Endothelial cell of umbilical vein (primary cell): ENCODE measurements around the gene PRSS21.

Experiments
- EZH2 ChIP-seq: IDR thresholded peaks from 2 replicates; pipeline ENCODE4 v1.6.1; 2012; ENCODE audit warnings: borderline replicate concordance, low read depth, mild to moderate bottlenecking, moderate library complexity, low read length, inconsistent platforms; ENCODE audit not compliant: severe bottlenecking
- MYC ChIP-seq: IDR thresholded peaks from one replicate; pipeline ENCODE4 v1.6.1; 2011; ENCODE audit warnings: mild to moderate bottlenecking, low read depth, low read length
- POLR2A ChIP-seq: IDR thresholded peaks from 2 replicates; pipeline ENCODE4 v1.6.1; 2012; ENCODE audit warnings: low read depth, mild to moderate bottlenecking, control low read depth, low read length
- POLR2AphosphoS5 ChIP-seq: IDR thresholded peaks from 2 replicates; pipeline ENCODE4 v1.6.1; 2012; ENCODE audit warnings: low read depth, mild to moderate bottlenecking, control low read depth, low read length, moderate library complexity; ENCODE audit not compliant: insufficient read depth
- TF ChIP-seq, protein P1 (sequence below), 2 donors: IDR thresholded peaks; 1 replicate in 1 of 2; 2 replicates in 1 of 2; pipeline ENCODE4 v1.5.1; 2011; ENCODE audit warnings: low read length in 2 of 2, mild to moderate bottlenecking in 2 of 2, moderate library complexity in 2 of 2, control low read depth in 1 of 2, inconsistent platforms in 1 of 2, low read depth in 1 of 2; ENCODE audit not compliant: insufficient read depth in 1 of 2; ENCODE audit errors: extremely low read depth in 1 of 2

DNA sequence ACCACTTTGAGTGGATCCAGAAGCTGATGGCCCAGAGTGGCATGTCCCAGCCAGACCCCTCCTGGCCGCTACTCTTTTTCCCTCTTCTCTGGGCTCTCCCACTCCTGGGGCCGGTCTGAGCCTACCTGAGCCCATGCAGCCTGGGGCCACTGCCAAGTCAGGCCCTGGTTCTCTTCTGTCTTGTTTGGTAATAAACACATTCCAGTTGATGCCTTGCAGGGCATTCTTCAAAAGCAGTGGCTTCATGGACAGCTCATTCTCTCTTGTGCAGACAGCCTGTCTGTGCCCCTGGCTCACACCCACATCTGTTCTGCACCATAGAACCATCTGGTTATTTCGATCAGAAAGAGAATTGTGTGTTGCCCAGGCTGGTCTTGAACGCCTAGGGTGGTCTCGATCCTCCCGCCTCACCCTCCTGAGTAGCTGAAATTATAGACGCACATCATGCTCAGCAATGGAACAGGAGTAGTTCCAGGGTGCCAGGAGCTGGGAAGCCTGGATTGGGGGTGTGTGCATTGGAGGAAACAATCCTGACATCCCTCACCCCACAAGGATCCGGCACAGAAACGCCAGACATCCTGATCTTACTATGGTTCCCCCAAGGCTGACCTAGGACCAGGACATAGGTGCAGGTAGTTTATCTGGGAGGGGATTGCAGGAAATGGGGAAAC lies 4.6 kb downstream of the PRSS21 start:
- TF ChIP-seq, protein P1, sequence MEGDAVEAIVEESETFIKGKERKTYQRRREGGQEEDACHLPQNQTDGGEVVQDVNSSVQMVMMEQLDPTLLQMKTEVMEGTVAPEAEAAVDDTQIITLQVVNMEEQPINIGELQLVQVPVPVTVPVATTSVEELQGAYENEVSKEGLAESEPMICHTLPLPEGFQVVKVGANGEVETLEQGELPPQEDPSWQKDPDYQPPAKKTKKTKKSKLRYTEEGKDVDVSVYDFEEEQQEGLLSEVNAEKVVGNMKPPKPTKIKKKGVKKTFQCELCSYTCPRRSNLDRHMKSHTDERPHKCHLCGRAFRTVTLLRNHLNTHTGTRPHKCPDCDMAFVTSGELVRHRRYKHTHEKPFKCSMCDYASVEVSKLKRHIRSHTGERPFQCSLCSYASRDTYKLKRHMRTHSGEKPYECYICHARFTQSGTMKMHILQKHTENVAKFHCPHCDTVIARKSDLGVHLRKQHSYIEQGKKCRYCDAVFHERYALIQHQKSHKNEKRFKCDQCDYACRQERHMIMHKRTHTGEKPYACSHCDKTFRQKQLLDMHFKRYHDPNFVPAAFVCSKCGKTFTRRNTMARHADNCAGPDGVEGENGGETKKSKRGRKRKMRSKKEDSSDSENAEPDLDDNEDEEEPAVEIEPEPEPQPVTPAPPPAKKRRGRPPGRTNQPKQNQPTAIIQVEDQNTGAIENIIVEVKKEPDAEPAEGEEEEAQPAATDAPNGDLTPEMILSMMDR (IDR thresholded peaks at IDR 0.05; ENCODE audit: extremely low read depth in 1 of 2, insufficient read depth in 1 of 2, low read depth in 1 of 2, low read length in 2 of 2) = no peak
- TF ChIP-seq POLR2AphosphoS5 (no peak), POLR2A (no peak), EZH2 (no peak), MYC (no peak)
